GM21576 (cell line): ENCODE measurements around the gene ACVR1.

ENCODE experiments used
- ATAC-seq: cut with Tn5 transposase; IDR thresholded peaks from one replicate; pipeline ENCODE4 v1.9.1; 2021; ENCODE audit warnings: mild to moderate bottlenecking, moderate library complexity; ENCODE audit not compliant: unreplicated experiment

The ACVR1 gene

GRCh38 chr2:157857881-157858280 lies 18.2 kb downstream of the ACVR1 start:
- ATAC-seq = no peak

GRCh38 chr2:157856187-157856515 lies 20.0 kb downstream of the ACVR1 start:
- ATAC-seq = no peak

- no peak for ATAC-seq
Measured at GRCh38 chr2:157853820-157854219, 22.3 kb downstream of the ACVR1 start.

- no peak for ATAC-seq
Measured at GRCh38 chr2:157853211-157853610, 22.9 kb downstream of the ACVR1 start.

GRCh38 chr2:157849591-157849990 lies 26.5 kb downstream of the ACVR1 start:
- ATAC-seq = no peak

GRCh38 chr2:157848213-157848612 lies 27.9 kb downstream of the ACVR1 start:
- ATAC-seq = no peak

- no peak for ATAC-seq
Measured at GRCh38 chr2:157845081-157845480, 31.0 kb downstream of the ACVR1 start.

- ATAC-seq = no peak
Measured at GRCh38 chr2:157843935-157844334, 32.2 kb downstream of the ACVR1 start.

- no peak for ATAC-seq
Measured at GRCh38 chr2:157843081-157843480, 33.0 kb downstream of the ACVR1 start.

- ATAC-seq = no peak
Measured at GRCh38 chr2:157842106-157842879, 33.8 kb downstream of the ACVR1 start.

- no peak for ATAC-seq
Measured at GRCh38 chr2:157841485-157841884, 34.6 kb downstream of the ACVR1 start.

GRCh38 chr2:157840568-157841156 lies 35.5 kb downstream of the ACVR1 start:
- no peak for ATAC-seq

- no peak for ATAC-seq
Measured at GRCh38 chr2:157839822-157840221, 36.3 kb downstream of the ACVR1 start.

- ATAC-seq = no peak
Measured at GRCh38 chr2:157839162-157839801, 36.8 kb downstream of the ACVR1 start.

- no peak for ATAC-seq
Measured at GRCh38 chr2:157838442-157839161, 37.5 kb downstream of the ACVR1 start.

GRCh38 chr2:157837851-157838441 lies 38.2 kb downstream of the ACVR1 start:
- no peak for ATAC-seq

- ATAC-seq = no peak
Measured at GRCh38 chr2:157836531-157836930, 39.6 kb downstream of the ACVR1 start.

GRCh38 chr2:157835425-157835824 lies 40.7 kb downstream of the ACVR1 start:
- ATAC-seq = no peak

- no peak for ATAC-seq
Measured at GRCh38 chr2:157835006-157835405, 41.1 kb downstream of the ACVR1 start.

- no peak for ATAC-seq
Measured at GRCh38 chr2:157833721-157834120, 42.4 kb downstream of the ACVR1 start.
